NB4 (cell line): Measurements from ENCODE around the gene RIPOR1.

Source experiments
- DNase-seq: peaks from one replicate; pipeline ENCODE4 v3.0.0; 2010; ENCODE audit warnings: low read depth
- H3K4me3 ChIP-seq: one replicate; pipeline ENCODE4 v1.5.1; 2011; ENCODE audit warnings: mild to moderate bottlenecking, low read depth, low read length, moderate library complexity
- MAX ChIP-seq: IDR thresholded peaks from 2 replicates; pipeline ENCODE4 v1.6.1; 2011; ENCODE audit warnings: low read depth, low read length
- MYC ChIP-seq: IDR thresholded peaks from 2 replicates; pipeline ENCODE4 v1.6.1; 2011; ENCODE audit warnings: low read depth, low read length
- POLR2A ChIP-seq: IDR thresholded peaks from 2 replicates; pipeline ENCODE4 v1.6.1; 2011; ENCODE audit warnings: mild to moderate bottlenecking; ENCODE audit not compliant: insufficient read length; ENCODE audit errors: extremely low read depth
- TF ChIP-seq, protein P1 (sequence below): IDR thresholded peaks from one replicate; pipeline ENCODE4 v1.5.1; 2012; ENCODE audit warnings: low read depth, low read length

Gene RIPOR1

DNA sequence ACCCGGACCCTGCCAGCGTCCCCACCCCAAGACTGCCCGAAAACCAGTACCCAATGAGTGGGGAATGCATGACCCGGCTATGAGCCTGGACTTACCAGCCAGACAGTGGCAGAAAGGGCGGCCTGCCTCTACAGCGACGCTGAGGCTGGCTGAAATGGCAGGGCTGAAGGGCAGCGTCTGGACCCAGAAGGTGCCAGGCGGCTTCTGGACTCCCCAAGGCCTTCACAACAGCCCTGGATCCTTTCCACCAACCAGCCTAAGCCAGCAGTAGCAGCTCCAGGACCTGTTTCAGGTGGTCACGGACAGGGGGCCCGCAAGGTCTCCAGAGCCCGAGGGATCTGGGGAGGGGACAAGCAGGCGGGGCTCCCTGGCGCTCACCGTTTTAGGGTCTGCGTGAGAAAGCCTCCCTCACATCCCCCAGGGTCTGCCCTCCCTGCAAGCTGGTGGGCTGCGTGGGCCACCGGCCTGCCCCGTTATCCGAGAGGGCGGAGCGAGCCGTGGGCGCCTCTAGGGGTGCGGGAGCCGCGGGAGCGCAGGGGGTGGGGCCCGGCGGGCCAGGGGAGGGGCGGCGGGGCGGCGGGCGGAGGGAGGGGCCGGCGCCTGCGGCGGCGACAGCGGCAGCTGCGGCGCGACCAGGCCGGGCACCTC is at the start of gene RIPOR1:
RIPOR1 (plus strand) TSS at position 608 of the 648 bp plus-strand sequence. CDS start 9,618 bp downstream, outside the sequence.
- TF ChIP-seq, protein P1, sequence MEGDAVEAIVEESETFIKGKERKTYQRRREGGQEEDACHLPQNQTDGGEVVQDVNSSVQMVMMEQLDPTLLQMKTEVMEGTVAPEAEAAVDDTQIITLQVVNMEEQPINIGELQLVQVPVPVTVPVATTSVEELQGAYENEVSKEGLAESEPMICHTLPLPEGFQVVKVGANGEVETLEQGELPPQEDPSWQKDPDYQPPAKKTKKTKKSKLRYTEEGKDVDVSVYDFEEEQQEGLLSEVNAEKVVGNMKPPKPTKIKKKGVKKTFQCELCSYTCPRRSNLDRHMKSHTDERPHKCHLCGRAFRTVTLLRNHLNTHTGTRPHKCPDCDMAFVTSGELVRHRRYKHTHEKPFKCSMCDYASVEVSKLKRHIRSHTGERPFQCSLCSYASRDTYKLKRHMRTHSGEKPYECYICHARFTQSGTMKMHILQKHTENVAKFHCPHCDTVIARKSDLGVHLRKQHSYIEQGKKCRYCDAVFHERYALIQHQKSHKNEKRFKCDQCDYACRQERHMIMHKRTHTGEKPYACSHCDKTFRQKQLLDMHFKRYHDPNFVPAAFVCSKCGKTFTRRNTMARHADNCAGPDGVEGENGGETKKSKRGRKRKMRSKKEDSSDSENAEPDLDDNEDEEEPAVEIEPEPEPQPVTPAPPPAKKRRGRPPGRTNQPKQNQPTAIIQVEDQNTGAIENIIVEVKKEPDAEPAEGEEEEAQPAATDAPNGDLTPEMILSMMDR: no peak
- no peak for TF ChIP-seq POLR2A
- no peak for TF ChIP-seq MYC
- TF ChIP-seq MAX: no peak
- peak; percentile 61 for DNase-seq
- H3K4me3 ChIP-seq: peak within 1 kb of the TSS; percentile 59

DNA sequence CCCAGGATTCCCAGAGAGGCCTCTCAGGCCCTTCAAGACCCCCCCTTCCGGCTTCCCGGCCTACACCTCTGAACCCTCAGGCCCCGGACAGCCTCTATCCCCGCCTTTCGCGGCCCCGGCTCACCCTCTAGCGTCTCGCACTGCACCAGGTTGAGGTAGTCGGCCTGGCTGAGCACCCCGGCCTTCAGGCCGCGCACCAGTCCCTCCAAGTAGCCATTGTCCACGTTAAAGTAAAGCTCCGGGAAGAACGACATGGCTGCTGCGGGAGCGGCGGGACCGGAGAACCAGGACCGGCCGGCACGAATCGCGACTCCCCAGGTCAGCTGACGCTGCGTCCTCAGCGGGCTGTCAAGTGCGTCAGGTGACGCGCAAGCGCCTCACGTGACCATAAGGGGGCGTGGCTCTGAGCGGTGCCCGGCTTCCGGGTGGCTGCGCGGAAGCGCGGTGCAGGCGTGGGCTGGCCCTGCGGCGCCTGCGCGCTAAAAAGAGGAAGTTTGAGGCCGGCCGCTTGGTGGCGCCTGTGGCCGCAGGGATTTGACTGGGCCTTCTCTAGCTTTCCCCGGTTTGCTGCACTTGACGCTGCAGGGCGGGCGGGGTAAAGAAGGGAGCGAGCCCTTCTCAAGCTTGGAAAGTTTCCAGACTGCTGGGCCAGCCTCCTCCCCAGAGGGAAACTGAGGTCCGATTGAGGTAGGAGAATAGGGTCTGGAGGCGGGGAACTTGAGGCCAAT is 47.6 kb upstream of the RIPOR1 start, which contains the start of gene ATP6V0D1:
ATP6V0D1 (minus strand) TSS at position 325 of the 728 bp plus-strand sequence; CDS start at position 254, 71 bp downstream.
- peak; percentile 99 for DNase-seq
- TF ChIP-seq POLR2A (no peak), MAX (peak; percentile 99), MYC (peak; percentile 92)
- TF ChIP-seq, protein P1: peak; percentile 74
- H3K4me3 ChIP-seq: peak within 1 kb of the TSS; percentile 90

DNA sequence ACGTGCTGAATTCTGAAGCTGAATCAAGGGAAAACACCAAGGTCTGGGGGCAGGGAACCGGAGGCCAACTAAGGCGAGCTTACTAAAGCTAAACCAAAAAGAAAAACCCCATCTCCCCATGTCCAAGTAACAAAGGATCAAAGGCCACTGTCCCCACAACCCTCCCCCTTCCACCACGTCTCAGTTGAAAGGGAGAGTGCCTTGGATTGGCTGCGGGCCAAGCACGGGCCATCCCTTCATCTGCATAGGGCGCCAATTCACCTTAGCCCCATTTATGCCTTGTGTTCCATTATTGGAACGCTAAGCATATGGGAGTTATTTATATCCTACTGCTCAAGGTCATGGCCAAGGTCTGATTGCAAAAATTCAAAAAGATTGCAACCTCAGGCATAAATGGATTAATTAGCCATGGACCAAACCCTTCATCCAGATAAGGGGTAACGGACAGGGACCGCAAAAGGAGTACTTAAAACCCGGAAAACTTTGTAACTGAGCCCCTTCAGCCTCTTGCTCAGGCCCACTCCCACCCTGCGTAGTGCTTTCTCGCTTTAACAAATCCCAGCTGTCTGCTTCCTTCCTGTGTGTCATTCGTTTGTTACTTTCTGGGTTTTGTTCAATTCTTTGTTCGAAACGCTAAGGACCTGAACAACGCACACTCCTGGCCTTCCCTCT is 46.9 kb upstream of the RIPOR1 start:
- TF ChIP-seq MAX: no peak
- no peak for TF ChIP-seq POLR2A
- no peak for TF ChIP-seq MYC
- TF ChIP-seq, protein P1: no peak
- peak; percentile 28 for DNase-seq
- peak overlapping the region; percentile 60 for H3K4me3 ChIP-seq

GRCh38 chr16:67482233-67482924 is 46.2 kb upstream of the RIPOR1 start:
- no peak overlapping the region for H3K4me3 ChIP-seq
- no peak for DNase-seq
- no peak for TF ChIP-seq MYC
- no peak for TF ChIP-seq MAX
- TF ChIP-seq POLR2A: no peak
- TF ChIP-seq, protein P1: no peak

- TF ChIP-seq, protein P1: no peak
- TF ChIP-seq MAX: no peak
- no peak for TF ChIP-seq MYC
- TF ChIP-seq POLR2A: no peak
- no peak for DNase-seq
- H3K4me3 ChIP-seq: no peak within 1 kb of the TSS
Measured at GRCh38 chr16:67483150-67483549, 45.5 kb upstream of the RIPOR1 start, which contains the start of gene AGRP. Gene AGRP, minus strand, starts transcription at chr16:67483547. Its CDS starts 149 bp downstream, at chr16:67483398.
